Neuronal stem cell (in vitro differentiated cells): ENCODE data around the gene OSBP.
A peak's percentile ranks its signal among the peaks of the same experiment; 100 is the strongest.
"Not testable (repeated sequence)": the region's sequence is repeated elsewhere in the genome, so short reads cannot be mapped to it uniquely, and the experiment has no call there.

Source experiments
- DNase-seq: peaks from one replicate; pipeline ENCODE4 v3.0.0-alpha.2; 2013; ENCODE audit warnings: low spot score
- H2AFZ ChIP-seq: one replicate; pipeline ENCODE4 v1.6.1; 2013; ENCODE audit warnings: mild to moderate bottlenecking, low read length, inconsistent platforms
- H2AK5ac ChIP-seq: 2 replicates; pipeline ENCODE4 v1.6.1; 2013; ENCODE audit warnings: low read depth, mild to moderate bottlenecking, inconsistent platforms, low read length, moderate library complexity, mixed read lengths
- H2BK120ac ChIP-seq: 2 replicates; pipeline ENCODE4 v1.6.1; 2013; ENCODE audit warnings: low read depth, mild to moderate bottlenecking, inconsistent platforms, low read length, moderate library complexity, mixed read lengths
- H2BK12ac ChIP-seq: one replicate; pipeline ENCODE4 v1.6.1; 2013; ENCODE audit warnings: low read length, inconsistent platforms
- H2BK15ac ChIP-seq: 2 replicates; pipeline ENCODE4 v1.6.1; 2013; ENCODE audit warnings: mild to moderate bottlenecking, low read length, inconsistent platforms, mixed read lengths
- H2BK5ac ChIP-seq: one replicate; pipeline ENCODE4 v1.6.1; 2013; ENCODE audit warnings: inconsistent platforms, mild to moderate bottlenecking, low read length, moderate library complexity
- H3K14ac ChIP-seq: one replicate; pipeline ENCODE4 v1.6.1; 2013; ENCODE audit warnings: low read length, inconsistent platforms
- H3K18ac ChIP-seq: 2 replicates; pipeline ENCODE4 v1.6.1; 2013; ENCODE audit warnings: low read length, inconsistent platforms
- H3K23ac ChIP-seq: 2 replicates; pipeline ENCODE4 v1.6.1; 2013; ENCODE audit warnings: low read depth, mild to moderate bottlenecking, mixed read lengths, low read length, inconsistent platforms; ENCODE audit not compliant: poor library complexity
- H3K27ac ChIP-seq: replicated peaks from 3 replicates; pipeline ENCODE4 v1.5.1; 2013; ENCODE audit warnings: low read length, inconsistent platforms
- H3K27me3 ChIP-seq, 3 experiments: 2 replicates each; pipeline ENCODE4 v1.6.1; 2013; ENCODE audit warnings: low read length in 3 of 3, mild to moderate bottlenecking in 2 of 3, inconsistent platforms in 1 of 3, low read depth in 1 of 3, mixed read lengths in 1 of 3, moderate library complexity in 1 of 3; ENCODE audit not compliant: control insufficient read depth in 3 of 3, insufficient read depth in 3 of 3
- H3K36me3 ChIP-seq, 2 donors: replicated peaks in 1 of 2; 2 replicates each; pipeline ENCODE4 v1.6.1; 2013; ENCODE audit warnings: low read length in 2 of 2; ENCODE audit not compliant: control insufficient read depth in 2 of 2, insufficient read depth in 2 of 2
- H3K4ac ChIP-seq: 2 replicates; pipeline ENCODE4 v1.6.1; 2013; ENCODE audit warnings: inconsistent platforms, mild to moderate bottlenecking, low read length, moderate library complexity
- H3K4me1 ChIP-seq, 2 donors: 1 replicate in 1 of 2; 2 replicates in 1 of 2; pipeline ENCODE4 v1.6.1; 2013; ENCODE audit warnings: low read length in 2 of 2, low read depth in 1 of 2; ENCODE audit not compliant: control insufficient read depth in 2 of 2, insufficient read depth in 1 of 2
- H3K4me2 ChIP-seq: one replicate; pipeline ENCODE4 v1.6.1; 2013; ENCODE audit warnings: mild to moderate bottlenecking, low read length, inconsistent platforms; ENCODE audit not compliant: insufficient read depth, poor library complexity, severe bottlenecking
- H3K4me3 ChIP-seq, 2 donors: 2 replicates each; pipeline ENCODE4 v1.5.1; 2013; ENCODE audit warnings: low read length in 2 of 2, mild to moderate bottlenecking in 2 of 2, inconsistent platforms in 1 of 2, moderate library complexity in 1 of 2
- H3K79me1 ChIP-seq: one replicate; pipeline ENCODE4 v1.6.1; 2013; ENCODE audit warnings: low read depth, mild to moderate bottlenecking, inconsistent platforms, low read length, moderate library complexity
- H3K9ac ChIP-seq: one replicate; pipeline ENCODE4 v1.6.1; 2013; ENCODE audit warnings: mild to moderate bottlenecking, low read depth, low read length, inconsistent platforms; ENCODE audit not compliant: poor library complexity
- H3K9me3 ChIP-seq, 2 donors: replicated peaks in 1 of 2; 2 replicates each; pipeline versions ENCODE3 to v1.6.1; 2013; ENCODE audit warnings: low read length in 2 of 2, mild to moderate bottlenecking in 2 of 2, inconsistent platforms in 1 of 2, low read depth in 1 of 2, mixed read lengths in 1 of 2, moderate library complexity in 1 of 2; ENCODE audit not compliant: control insufficient read depth in 2 of 2, insufficient read depth in 1 of 2
- H4K8ac ChIP-seq: one replicate; pipeline ENCODE4 v1.6.1; 2013; ENCODE audit warnings: low read depth, mild to moderate bottlenecking, inconsistent platforms, low read length, moderate library complexity
- H4K91ac ChIP-seq: one replicate; pipeline ENCODE4 v1.6.1; 2013; ENCODE audit warnings: low read length, low read depth, mild to moderate bottlenecking, inconsistent platforms; ENCODE audit not compliant: poor library complexity
- WGBS, 2 donors: extraction: QIAGEN DNeasy Blood & Tissue Kit; methylation state at CpG; one replicate each; pipeline ENCODE4 v1.1.7; 2013; ENCODE audit warnings: missing lambda C conversion rate in 2 of 2, mixed read lengths in 1 of 2; ENCODE audit not compliant: insufficient read length in 2 of 2, insufficient replicate concordance in 1 of 2; ENCODE audit errors: extremely low coverage in 2 of 2; 5-methylcytosine and 5-hydroxymethylcytosine counted together

The OSBP gene

DNA sequence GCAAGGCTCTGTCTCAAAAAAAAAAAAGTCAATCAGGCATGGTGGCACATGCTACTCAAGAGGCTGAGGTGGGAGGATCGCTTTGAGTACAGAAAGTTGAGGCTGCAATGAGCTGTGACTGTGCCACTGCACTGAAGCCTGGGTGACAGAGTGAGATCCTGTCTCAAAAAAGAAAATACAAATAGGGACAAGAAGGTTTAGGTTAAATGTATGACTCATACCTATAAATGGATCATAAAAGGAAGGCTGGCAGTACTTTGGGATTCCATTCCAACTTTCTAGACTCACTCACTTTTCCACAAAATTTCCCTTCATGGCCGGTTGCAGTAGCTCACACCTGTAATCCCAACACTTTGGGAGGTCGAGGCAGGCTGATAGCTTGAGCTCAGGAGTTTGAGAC lies 25.6 kb upstream of the OSBP start:
- H2BK120ac ChIP-seq, result no peak overlapping the region
- no peak for DNase-seq
- no peaks in the 10 kb centered on the region for H3K27me3 ChIP-seq
- H3K14ac ChIP-seq, result peak overlapping the region; percentile 56
- no peak overlapping the region for H3K4me3 ChIP-seq
- H2AK5ac ChIP-seq, result no peak overlapping the region
- no peak overlapping the region for H3K4me2 ChIP-seq
- no peak overlapping the region for H4K8ac ChIP-seq
- peaks cover 2 to 9% of the 10 kb centered on the region in 2 donors for H3K9me3 ChIP-seq
- WGBS, 2 donors, result no CpG with 5 or more reads among the region's 3 CpGs
- H3K36me3 ChIP-seq, result peaks cover 31 to 96% of the 10 kb centered on the region in 2 donors
- H3K23ac ChIP-seq, result no peak overlapping the region
- no peaks in the 10 kb centered on the region for H3K79me1 ChIP-seq
- no peak overlapping the region for H4K91ac ChIP-seq
- H3K4ac ChIP-seq, result no peak overlapping the region
- no peak overlapping the region for H2BK12ac ChIP-seq
- no peak overlapping the region for H2BK5ac ChIP-seq
- H3K27ac ChIP-seq, result no peak overlapping the region
- H3K18ac ChIP-seq, result no peak overlapping the region
- H2AFZ ChIP-seq, result no peak overlapping the region
- no peak overlapping the region for H2BK15ac ChIP-seq
- no peak overlapping the region for H3K9ac ChIP-seq
- H3K4me1 ChIP-seq, result no peaks in the 10 kb centered on the region

DNA sequence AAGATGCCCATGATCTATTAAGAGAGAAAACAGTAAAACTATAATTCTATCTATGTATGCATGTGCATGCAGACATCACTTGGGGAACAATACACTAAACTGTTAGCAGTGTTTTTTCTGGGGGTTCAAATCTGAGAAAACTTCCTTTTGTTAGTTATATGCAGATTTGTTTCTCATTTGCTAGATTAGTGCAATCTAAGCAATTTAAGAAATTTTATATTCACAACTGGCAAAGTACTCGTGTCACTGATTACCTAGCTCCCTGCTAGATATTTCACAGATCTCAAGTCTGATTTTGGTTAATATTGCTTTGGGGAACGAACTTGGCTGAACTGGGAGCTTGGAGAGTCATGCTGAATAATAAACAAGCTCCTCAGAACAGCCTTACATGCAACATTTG lies 14.9 kb upstream of the OSBP start:
- Histone ChIP-seq H3K9ac (no peak overlapping the region), H2BK12ac (no peak overlapping the region), H3K27ac (no peak overlapping the region), H2AFZ (no peak overlapping the region), H3K18ac (no peak overlapping the region), H3K4ac (no peak overlapping the region), H3K27me3 (no peaks in the 10 kb centered on the region), H2AK5ac (no peak overlapping the region), H3K36me3 (peaks cover 0 to 3% of the 10 kb centered on the region in 2 donors), H2BK5ac (no peak overlapping the region), H2BK120ac (no peak overlapping the region), H3K4me2 (no peak overlapping the region), H3K9me3 (no peaks in the 10 kb centered on the region), H4K8ac (no peak overlapping the region), H2BK15ac (no peak overlapping the region), H4K91ac (no peak overlapping the region), H3K14ac (no peak overlapping the region), H3K4me1 (no peaks in the 10 kb centered on the region), H3K23ac (no peak overlapping the region), H3K79me1 (no peaks in the 10 kb centered on the region), H3K4me3 (no peak overlapping the region)
- DNase-seq, result no peak
- no CpG with 5 or more reads among the region's 2 CpGs for WGBS, 2 donors

DNA sequence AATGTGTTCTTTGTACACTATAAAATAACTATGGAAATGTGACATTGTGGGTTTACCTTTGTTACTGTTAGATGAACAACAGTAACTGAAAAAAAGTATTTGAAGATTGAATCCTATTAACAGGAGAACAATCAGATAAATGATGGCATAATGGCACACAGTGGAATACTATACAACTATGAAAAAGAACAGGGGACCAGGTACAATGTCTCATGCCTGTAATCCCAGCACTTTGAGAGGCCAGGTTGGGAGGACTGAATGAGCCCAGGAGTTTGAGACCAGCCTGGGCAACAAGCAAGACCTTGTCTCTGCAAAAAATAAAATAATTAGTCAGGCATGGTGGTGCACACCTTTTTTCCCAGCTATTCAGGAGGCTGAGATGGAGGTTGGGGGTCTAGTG lies 14.4 kb upstream of the OSBP start:
- Histone ChIP-seq H3K4me1 (no peaks in the 10 kb centered on the region), H3K14ac (no peak overlapping the region), H3K4me2 (no peak overlapping the region), H3K9me3 (no peaks in the 10 kb centered on the region), H3K4me3 (no peak overlapping the region), H4K8ac (no peak overlapping the region), H3K9ac (no peak overlapping the region), H2BK12ac (no peak overlapping the region), H2AFZ (no peak overlapping the region), H3K27me3 (no peaks in the 10 kb centered on the region), H2BK120ac (no peak overlapping the region), H4K91ac (no peak overlapping the region), H3K4ac (no peak overlapping the region), H2BK15ac (no peak overlapping the region), H3K27ac (no peak overlapping the region), H3K79me1 (no peaks in the 10 kb centered on the region), H2BK5ac (no peak overlapping the region), H3K23ac (no peak overlapping the region), H2AK5ac (no peak overlapping the region), H3K18ac (no peak overlapping the region), H3K36me3 (no peaks in the 10 kb centered on the region)
- no peak for DNase-seq

DNA sequence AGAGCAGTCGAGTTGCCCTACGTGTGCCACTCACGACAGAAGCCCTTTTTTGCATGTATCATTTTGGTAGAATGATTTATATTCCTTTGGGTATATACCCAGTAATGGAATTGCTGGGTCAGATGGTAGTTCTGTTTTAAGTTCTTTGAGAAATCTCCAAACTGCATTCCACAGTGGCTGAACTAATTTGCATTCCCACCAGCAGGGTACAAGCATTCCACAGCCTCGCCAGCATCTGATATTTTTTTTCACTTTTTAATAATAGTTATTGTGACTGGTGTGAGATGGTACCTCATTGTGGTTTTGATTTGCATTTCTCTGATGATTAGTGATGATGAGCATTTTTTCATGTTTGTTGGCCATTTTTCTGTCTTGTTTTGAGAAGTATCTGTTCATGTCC lies 11.4 kb upstream of the OSBP start:
- not testable (repeated sequence) for H3K27ac ChIP-seq, H4K8ac ChIP-seq, H2BK12ac ChIP-seq, DNase-seq, H2AK5ac ChIP-seq, H3K4ac ChIP-seq, H3K4me2 ChIP-seq, H2BK15ac ChIP-seq, H3K18ac ChIP-seq, H3K14ac ChIP-seq, H3K23ac ChIP-seq, H4K91ac ChIP-seq, H3K9me3 ChIP-seq, H3K9ac ChIP-seq, H3K4me3 ChIP-seq, H3K36me3 ChIP-seq, H2AFZ ChIP-seq, H2BK5ac ChIP-seq, H3K27me3 ChIP-seq, H3K4me1 ChIP-seq, H3K79me1 ChIP-seq, H2BK120ac ChIP-seq
- no CpG with 5 or more reads among the region's 4 CpGs for WGBS, 2 donors
